ENCODE measurements around the gene IL3. TPM values are rescaled to one million over a fixed set of nuclear protein-coding genes. Genes with fewer than 3 reads are reported as not detected.

IL3 gene
- total and polyA plus RNA-seq, 9 of the 15 experiments (the other 6 are each of a cell fraction or from before 2014, with no cell fraction given), result not detected

DNA sequence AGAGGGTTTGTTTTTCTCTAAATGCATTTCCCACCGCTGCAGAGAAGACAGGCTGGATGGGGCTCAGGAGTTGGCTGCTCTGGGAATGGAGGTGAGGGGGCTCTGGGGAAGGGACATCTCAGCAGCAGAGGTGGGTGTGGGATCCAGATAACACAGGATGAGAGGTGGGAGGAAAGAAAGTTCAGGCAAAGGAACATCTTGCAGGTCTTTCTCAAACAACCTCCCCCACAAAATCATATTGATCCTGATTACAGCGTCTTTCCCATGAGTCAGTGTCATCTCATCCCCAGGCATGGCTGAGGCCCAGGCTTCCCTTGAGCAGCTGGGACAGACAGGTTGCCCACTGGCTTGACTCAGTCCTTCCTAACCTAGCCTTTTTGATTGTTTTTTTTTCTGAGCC lies 37.7 kb upstream of the IL3 start:
- Histone ChIP-seq H3K4me3 (no peak overlapping the region), H3K4me1 (replicated peaks in 1 of 2; ENCODE audit: control insufficient read depth in 2 of 2, insufficient read depth in 2 of 2, low read length in 2 of 2) (peaks cover 4 to 9% of the 10 kb centered on the region in 2 experiments; a peak in 3 of 5 replicates), H3K9ac (ENCODE audit: insufficient read depth in 1 of 2, low read depth in 2 of 2, low read length in 2 of 2) (no peak overlapping the region), H4K20me1 (replicated peaks; ENCODE audit: control insufficient read depth, insufficient read depth, low read length) (0 out of 2 replicates have a peak, but pooled peaks cover 4% of the 10 kb centered on the region), H3K36me3 (ENCODE audit: control insufficient read depth, insufficient read depth, low read length) (no peaks in the 10 kb centered on the region), H3K79me2 (ENCODE audit: control insufficient read depth, insufficient read depth, low read length) (no peaks in the 10 kb centered on the region), H3K9me3 (replicated peaks; ENCODE audit: control insufficient read depth, insufficient read depth, low read depth, low read length) (no peaks in the 10 kb centered on the region), H2AFZ (ENCODE audit: low read depth, low read length) (no peak overlapping the region), H3K27ac (ENCODE audit: extremely low read depth, low read depth, low read length) (no peak overlapping the region), H3K9me1 (ENCODE audit: control insufficient read depth, insufficient read depth, low read length) (no peaks in the 10 kb centered on the region), H3K27me3 (ENCODE audit: control insufficient read depth in 2 of 2, insufficient read depth in 2 of 2, low read length in 2 of 2) (peaks cover 11 to 40% of the 10 kb centered on the region in 2 experiments; a peak in 4 of 5 replicates), H3K4me2 (ENCODE audit: insufficient read depth, low read length) (no peak overlapping the region)
- intact Hi-C loops (cut with micrococcal nuclease) (no loop called here), in situ Hi-C loops (cut with MboI) (loop anchor here (25.0 kb wide), 1 partner anchor 585 kb away; no protein-coding TSS in a partner anchor)
- CTCF ChIA-PET (ENCODE audit: low intra/inter-chr PET ratio), result no interaction called here
- peak in 3 of 4 experiments; percentile 27 to 35 (median 34) for DNase-seq (ENCODE audit: extremely low read depth in 1 of 4, low spot score in 3 of 4)
- POLR2A ChIA-PET, result no interaction called here
- no TSS peak for BruUV-seq (replicated peaks)
- FAIRE-seq, result no peak
- no peak for ATAC-seq
- WGBS (ENCODE audit: insufficient coverage, low coverage, missing lambda C conversion rate), result 0% methylated on average over 2 of the region's 2 CpGs
- TF ChIP-seq ZNF76 (CRISPR knock-in tag; IDR thresholded peaks at IDR 0.05; ENCODE audit: borderline replicate concordance) (no peak), ARID1B (IDR thresholded peaks at IDR 0.05) (peak; percentile 38; the same call in 1 of the 2 replicates), NR2F6 (CRISPR knock-in tag; IDR thresholded peaks at IDR 0.05) (no peak), ZC3H8 (IDR thresholded peaks at IDR 0.05) (no peak), ZNF384 (IDR thresholded peaks at IDR 0.05; ENCODE audit: low read depth, low read length) (no peak), MYNN (IDR thresholded peaks at IDR 0.05) (no peak), MYNN (CRISPR knock-in tag; IDR thresholded peaks at IDR 0.05) (no peak), GATAD2B (IDR thresholded peaks at IDR 0.05; ENCODE audit: borderline replicate concordance) (no peak), RBM34 (IDR thresholded peaks at IDR 0.05; ENCODE audit: borderline replicate concordance, insufficient read depth, low read length) (no peak), CBFA2T2 (conservative IDR thresholded peaks at IDR 0.05) (peak; percentile 49), TCF3 (CRISPR knock-in tag; IDR thresholded peaks at IDR 0.05) (0 out of 2 replicates have a peak, but pooled peaks have one; percentile 7), FOS (IDR thresholded peaks at IDR 0.05; ENCODE audit: extremely low read depth, insufficient read length) (no peak), ZNF174 (CRISPR knock-in tag; IDR thresholded peaks at IDR 0.05) (no peak), KDM1A (IDR thresholded peaks at IDR 0.05) (peak; percentile 8 to 32; a peak in 1 of 4 replicates), PTBP1 (IDR thresholded peaks at IDR 0.05; ENCODE audit: low read depth, low read length) (no peak), PTTG1 (tag; IDR thresholded peaks at IDR 0.05; ENCODE audit: low read depth) (no peak), EGR1 (conservative IDR thresholded peaks at IDR 0.05) (peak; percentile 70), TEAD1 (CRISPR knock-in tag; IDR thresholded peaks at IDR 0.05) (no peak), IFI16 (CRISPR knock-in tag; IDR thresholded peaks at IDR 0.05) (no peak), TAF1 (IDR thresholded peaks at IDR 0.05; ENCODE audit: control insufficient read depth, extremely low read depth, insufficient read depth, low read length, severe bottlenecking) (no peak), ZFP91 (CRISPR knock-in tag; IDR thresholded peaks at IDR 0.05) (no peak)
- TF ChIP-seq, protein P1, sequence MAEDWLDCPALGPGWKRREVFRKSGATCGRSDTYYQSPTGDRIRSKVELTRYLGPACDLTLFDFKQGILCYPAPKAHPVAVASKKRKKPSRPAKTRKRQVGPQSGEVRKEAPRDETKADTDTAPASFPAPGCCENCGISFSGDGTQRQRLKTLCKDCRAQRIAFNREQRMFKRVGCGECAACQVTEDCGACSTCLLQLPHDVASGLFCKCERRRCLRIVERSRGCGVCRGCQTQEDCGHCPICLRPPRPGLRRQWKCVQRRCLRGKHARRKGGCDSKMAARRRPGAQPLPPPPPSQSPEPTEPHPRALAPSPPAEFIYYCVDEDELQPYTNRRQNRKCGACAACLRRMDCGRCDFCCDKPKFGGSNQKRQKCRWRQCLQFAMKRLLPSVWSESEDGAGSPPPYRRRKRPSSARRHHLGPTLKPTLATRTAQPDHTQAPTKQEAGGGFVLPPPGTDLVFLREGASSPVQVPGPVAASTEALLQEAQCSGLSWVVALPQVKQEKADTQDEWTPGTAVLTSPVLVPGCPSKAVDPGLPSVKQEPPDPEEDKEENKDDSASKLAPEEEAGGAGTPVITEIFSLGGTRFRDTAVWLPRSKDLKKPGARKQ (CRISPR knock-in tag; IDR thresholded peaks at IDR 0.05), result no peak
- TF ChIP-seq, protein P2, sequence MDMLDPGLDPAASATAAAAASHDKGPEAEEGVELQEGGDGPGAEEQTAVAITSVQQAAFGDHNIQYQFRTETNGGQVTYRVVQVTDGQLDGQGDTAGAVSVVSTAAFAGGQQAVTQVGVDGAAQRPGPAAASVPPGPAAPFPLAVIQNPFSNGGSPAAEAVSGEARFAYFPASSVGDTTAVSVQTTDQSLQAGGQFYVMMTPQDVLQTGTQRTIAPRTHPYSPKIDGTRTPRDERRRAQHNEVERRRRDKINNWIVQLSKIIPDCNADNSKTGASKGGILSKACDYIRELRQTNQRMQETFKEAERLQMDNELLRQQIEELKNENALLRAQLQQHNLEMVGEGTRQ (CRISPR knock-in tag; IDR thresholded peaks at IDR 0.05), result no peak

Data from K562 (cell line).